SW 1271 (cell line): ENCODE data around the gene ENO2.

Experiments
- DNase-seq, 2 experiments: peaks; one replicate each; lab custom pipeline; 2025; lab: John Stamatoyannopoulos, UW

Gene ENO2

DNA sequence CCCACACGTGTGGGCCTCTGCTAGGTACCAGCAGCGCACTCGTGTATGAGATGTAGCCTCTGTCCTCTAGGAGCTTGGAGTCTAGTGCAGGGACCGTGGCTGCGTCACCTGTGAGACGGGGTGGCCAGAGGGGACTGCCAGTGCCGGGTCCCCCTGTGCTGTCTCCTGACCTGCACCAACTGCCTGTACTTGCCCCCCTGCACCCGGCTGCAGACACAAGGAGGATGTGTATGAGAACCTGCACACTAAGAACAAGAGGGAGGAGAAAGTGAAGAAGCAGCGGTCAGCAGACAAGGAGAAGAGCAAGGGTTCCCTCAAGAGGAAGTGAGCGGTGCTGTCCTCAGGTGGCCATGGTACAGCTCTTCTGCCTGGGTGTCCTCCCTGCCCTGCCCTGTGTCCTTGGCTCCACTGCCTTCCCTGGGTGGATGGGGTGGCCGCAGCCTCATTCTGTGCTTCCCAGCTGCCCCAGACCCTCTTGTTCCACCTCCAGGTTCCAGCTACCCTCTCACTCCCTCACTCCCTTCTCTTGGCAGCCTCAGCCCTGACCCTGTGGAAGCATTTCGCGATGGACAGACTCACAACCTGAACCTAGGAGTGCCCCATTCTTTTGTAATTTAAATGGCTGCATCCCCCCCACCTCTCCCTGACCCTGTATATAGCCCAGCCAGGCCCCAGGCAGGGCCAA, 46.4 kb downstream of the ENO2 start:
- DNase-seq, result peak in 1 of 2 experiments; percentile 36

DNA sequence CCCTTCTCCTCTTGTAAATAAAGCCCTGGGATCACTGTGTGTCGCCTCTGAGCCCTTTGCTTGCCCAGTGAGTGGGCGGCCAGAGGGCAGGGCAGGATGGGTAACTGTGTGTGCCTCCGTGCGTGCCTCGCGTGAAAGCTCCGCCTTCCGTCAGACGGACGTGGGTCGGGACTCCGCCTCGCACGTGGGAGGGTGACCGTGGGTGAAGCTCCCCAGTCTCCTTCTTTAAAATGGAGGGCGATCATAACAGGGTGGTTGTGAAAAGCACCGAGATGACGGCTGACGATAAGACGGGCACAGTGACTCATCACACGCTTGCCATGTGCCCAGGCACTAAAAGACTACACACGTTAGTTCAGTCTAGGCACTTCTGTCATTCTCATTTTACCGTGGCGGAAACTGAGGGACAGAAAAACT, 46.9 kb downstream of the ENO2 start:
- DNase-seq, result no peak

DNA sequence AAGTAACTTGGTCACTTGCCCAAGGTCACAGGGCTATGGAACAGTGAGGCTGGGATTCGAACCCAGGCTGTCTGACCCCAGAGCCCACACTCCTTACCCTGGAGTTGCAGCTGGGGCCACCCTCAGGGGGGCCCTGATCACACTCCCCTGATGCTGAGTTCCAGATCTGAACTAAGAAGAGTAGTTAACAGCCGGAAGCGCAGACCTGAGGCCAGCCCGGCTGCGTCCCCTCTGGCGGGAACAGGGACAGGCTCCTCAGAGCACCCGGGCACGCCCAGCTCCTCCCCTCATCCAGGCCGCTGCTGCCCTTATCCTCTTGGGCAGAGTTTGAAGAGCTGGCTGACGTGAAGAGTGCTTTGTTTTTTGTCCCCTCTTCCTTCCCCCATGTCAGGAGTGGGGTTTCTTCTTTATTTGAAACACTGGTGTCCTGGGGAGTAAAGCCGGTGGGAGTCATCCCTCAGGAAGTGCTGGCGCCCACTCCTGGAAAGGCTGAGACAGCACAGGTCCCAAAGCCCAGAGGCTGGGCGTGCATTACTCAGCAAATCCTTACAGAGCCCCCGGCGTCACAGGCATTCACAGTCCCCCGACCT, 47.4 kb downstream of the ENO2 start:
- peak in 1 of 2 experiments; percentile 32 for DNase-seq

DNA sequence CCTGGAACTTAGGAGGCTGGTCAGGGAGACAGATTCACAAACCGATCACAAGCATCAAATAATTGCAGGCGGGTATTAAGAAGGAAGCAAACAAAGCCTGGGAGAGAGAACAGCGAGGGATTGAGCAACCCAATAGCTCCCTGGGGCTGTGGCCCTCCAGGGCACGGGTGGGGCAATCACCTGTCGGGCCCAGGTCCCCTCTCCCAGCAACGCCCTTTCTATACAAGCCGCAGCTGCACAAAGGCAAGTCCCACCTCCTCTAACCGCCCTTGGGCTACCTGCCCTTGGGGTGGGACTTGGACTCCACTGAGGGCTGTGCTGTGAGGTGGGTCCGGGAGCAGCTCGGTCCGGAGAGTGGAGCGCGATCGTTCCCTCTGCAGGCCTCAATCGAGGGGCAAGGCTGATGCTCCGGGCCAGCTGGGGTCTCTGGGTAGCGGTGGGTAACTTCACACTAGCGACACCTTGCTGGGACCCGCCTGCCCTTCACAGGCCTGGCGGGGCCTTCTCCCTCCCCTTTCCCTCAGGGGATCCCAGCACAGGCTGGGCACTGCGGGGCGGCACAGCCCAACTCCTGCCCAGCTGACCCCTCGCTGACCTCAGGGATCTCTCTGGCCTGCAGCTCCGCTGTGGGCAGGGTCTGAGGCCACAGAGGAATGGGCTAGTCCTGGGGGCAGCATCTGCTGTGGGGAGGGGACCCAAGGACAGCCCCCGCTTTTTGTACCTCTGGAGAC, 48.1 kb downstream of the ENO2 start:
- no peak for DNase-seq

DNA sequence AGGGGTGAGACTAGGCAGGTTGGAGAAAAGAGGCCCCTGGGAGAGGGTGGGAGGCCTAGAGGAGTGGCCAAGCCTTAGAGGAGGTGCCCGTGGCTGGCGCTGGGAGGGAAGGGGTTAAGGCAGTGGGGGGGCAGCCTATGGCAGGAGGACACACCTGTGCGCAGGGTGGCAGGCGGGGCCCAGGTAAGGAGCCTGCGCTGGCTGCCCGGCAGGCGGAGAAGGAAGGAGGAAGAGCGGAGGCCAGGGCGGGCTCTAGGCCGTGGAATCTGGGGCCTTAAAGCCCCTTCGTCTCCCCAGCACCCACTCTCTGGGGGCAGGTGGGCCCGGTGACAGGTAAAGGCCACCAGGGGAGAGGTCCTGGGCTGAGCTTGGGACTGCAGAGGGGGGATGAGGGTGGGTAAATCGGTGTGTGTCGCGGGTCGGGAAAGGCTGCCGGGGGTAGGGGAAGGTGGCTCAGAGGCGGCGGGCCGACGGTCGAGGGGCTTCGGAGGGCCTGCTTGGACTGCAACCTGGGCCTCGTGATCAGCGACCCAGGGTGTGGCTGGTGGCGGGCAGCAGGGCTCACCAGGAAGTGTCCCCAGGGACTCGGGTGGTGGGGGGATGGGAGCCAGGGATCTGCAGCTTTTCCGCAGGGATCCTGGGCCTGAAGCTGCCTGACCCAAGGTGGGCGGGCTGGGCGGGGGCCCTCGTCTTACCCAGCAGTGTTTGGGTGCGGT, 48.8 kb downstream of the ENO2 start:
- DNase-seq, result no peak

DNA sequence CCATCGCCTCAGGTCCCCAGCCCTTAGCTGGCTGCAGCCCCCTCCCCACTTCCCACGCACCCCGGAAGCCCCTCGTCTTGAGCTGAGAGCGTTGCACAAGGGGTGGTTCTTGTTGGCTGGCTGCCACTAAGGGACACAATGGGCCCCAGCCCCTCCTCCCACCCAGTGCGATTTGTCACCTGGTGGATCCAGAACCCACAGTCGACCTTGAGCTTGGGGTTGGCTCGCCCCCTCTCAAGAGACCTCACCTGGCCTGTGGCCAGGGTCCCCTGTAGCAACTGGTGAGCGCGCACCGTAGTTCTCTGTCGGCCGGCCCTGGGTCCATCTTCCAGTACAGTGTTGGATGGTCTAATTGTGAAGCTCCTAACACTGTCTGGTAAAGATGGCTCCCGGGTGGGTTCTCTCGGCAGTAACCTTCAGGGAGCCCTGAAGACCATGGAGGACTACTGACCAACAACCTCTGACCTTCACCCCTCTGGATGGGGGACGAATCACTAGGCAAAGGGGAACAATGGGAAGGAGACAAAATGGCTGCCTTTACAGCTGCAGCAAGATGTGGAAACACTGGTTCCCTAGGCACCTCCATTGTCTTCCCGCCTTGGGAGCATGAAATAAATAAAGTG, 49.5 kb downstream of the ENO2 start:
- no peak for DNase-seq

DNA sequence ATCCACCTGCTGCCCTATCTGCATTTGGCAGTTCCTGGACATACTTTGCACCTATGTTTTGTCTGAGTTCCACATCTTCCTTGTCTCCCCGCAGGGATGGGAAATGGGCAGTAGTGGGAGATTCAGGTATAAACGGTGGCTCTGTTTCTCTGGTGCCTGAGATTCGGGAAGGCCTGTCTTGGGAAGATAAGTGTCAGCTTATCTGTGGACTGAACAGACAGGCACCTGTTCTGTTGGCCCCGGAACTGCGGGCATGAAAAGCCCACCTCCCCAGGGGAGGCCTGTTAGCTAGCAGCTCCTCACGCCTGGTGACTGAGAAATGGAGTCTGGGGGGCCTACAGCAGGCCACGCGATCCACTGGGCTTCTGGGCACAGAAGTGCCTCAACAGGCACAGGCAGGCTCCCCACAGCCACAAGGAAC, 50.2 kb downstream of the ENO2 start:
- no peak for DNase-seq

DNA sequence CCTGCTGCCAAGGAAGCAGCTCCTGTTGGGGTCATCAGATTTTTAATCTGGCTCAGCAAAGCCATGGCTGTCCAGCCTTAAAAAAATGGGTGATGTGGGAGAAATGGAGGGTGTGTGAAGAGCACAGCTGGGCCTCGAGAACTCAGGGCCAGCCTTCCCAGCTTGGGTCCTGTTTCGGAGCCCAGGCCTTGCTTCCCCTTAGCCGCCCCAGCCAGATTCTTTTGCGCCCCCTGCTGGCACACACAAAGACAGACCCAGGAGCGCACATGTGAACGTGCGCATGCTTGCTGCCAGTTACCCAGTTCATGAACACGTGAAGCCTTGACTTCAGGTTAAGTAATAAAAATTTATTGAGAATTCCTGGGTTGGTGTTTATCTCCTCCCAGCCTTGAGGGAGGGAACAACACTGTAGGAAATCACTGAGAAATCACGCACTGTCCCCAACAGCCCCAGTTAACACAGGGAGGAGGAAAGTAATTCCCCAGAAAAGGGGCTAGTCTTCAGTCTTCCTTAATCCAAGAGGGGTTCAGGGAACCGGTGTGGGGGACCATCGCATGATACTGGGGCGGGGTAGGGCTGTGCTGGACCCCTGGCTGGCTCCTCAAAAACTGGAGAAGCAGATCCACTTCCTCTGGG, 50.8 kb downstream of the ENO2 start:
- peak; percentile 35 to 45 for DNase-seq

DNA sequence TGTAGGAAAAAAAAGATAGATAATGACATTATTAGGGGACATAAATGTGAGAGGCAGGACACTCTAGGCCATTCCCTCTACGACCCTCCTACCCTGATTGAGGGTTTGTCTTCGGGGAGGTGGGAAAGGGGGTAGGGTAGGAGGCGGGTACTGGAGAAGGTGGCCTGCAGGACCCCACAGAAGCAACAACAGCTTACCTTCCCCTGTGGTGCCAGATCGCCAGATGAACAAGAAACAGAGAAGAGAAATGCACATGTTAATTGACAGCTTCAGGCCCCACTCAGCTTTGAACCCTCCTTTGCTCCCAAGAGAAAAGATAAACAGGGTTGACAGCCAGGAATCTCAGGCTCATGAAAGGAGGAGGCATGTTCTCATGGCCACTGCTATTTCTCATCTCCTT, 51.3 kb downstream of the ENO2 start:
- no peak for DNase-seq

DNA sequence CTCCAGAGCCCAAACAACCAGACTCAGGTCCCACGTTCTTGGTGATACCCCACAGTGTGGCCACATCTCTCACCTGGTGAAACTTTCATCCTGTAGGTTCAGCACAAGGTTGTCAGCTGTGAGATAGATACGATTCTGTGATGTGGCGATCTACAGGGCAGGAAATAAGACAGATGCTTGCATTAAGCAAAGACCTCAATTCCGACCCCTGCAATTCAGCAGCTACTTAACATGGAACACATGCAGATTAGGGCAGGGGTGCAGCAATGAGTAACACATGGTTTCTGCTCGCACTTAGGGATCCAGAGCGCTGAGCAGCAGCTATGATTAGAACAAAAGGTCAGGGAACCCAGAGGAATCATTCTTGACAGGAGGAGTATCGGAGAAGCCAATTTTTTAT, 52.0 kb downstream of the ENO2 start:
- DNase-seq, result no peak

DNA sequence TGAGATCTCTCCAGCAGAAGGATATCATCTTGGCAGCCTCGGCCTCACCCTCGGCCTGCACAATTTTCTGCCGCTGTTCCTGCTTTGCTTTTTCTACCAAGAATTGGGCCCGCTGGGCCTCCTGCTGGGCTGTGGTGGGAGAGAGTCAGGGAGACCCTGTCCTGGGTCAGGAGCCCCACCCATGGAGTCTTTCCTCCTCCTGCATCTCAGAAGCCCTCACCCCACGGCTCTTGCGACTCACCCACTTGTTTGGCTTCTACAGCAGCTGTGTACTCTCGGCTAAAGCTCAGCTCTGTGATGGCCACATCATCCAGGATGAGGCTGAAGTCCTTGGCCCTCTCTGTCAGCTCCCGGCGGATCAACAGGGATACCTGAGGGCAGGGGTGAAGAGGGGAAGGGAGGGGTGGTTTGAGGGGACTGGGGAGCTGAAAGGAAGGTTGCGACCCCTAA, 53.3 kb downstream of the ENO2 start:
- DNase-seq, result no peak

DNA sequence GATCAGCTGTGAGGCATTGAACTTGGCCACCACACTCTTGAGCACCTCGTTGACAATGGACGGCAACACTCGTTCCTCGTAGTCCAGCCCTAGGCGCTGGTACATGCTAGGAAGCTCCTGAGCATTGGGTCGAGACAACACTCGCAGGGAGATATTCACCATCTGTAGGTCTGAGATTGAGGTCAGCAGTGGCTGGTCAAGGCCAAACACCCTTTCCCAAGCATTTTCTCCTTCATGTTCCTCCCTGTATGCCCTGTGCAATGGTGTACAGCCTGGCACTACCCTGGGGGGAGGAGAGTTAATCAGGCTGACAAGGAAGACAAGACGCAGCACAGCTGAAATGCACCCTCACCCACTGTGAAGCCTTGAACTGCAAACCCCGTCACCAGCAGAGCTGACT, 54.0 kb downstream of the ENO2 start:
- DNase-seq, result no peak

DNA sequence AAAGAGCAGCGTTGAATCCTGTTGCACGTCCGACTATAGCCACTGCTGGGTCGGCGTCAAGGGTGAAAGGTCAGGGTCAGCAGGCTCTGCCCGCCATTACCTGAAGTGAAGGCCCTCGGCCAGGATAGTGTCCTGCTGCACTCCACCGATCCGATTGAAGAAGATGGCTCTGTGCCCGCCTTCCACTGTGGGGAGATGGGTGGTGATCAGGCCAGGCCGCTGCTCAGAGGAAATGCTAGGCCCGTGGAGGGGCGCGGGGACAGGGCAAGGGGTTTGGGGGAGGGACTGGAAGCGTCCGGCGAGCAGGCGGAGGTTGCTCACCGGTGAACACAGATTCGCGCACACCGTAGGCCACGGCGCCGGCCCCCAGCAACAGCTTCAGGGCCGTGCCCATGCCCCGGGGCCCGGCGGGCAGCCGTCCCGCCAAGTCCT, 55.7 kb downstream of the ENO2 start:
- DNase-seq, result peak in 1 of 2 experiments; percentile 34
